ENCODE results near the gene IRX4.
"Not testable (repeated sequence)": the region's sequence is repeated elsewhere in the genome, so short reads cannot be mapped to it uniquely, and the experiment has no call there.

The IRX4 gene

GRCh38 chr5:1855075-1855474 lies 27.6 kb downstream of the IRX4 start:
- no peak for DNase-seq

- no peak for DNase-seq
These were observed 29.2 kb downstream of the IRX4 start for GRCh38 chr5:1853531-1853930.

GRCh38 chr5:1852324-1852947 lies 30.3 kb downstream of the IRX4 start:
- DNase-seq = no peak

- no peak for DNase-seq
These were observed 31.3 kb downstream of the IRX4 start for GRCh38 chr5:1851290-1851934.

- no peak for DNase-seq
These were observed 32.2 kb downstream of the IRX4 start for GRCh38 chr5:1850324-1851154.

GRCh38 chr5:1847611-1848010 lies 35.1 kb downstream of the IRX4 start:
- no peak for DNase-seq

GRCh38 chr5:1847056-1847455 lies 35.7 kb downstream of the IRX4 start:
- DNase-seq = no peak

- DNase-seq = no peak
These were observed 36.1 kb downstream of the IRX4 start for GRCh38 chr5:1846583-1846982.

GRCh38 chr5:1845696-1846095 lies 37.0 kb downstream of the IRX4 start:
- DNase-seq = no peak

- no peak for DNase-seq
These were observed 37.9 kb downstream of the IRX4 start for GRCh38 chr5:1844708-1845436.

GRCh38 chr5:1843761-1844160 lies 39.0 kb downstream of the IRX4 start:
- not testable (repeated sequence) for DNase-seq

- DNase-seq = no peak
These were observed 40.5 kb downstream of the IRX4 start for GRCh38 chr5:1842004-1842819.

- DNase-seq = no peak
These were observed 41.8 kb downstream of the IRX4 start for GRCh38 chr5:1840741-1841521.

- no peak for DNase-seq
These were observed 42.6 kb downstream of the IRX4 start for GRCh38 chr5:1840071-1840547.

GRCh38 chr5:1838013-1838412 lies 44.7 kb downstream of the IRX4 start:
- no peak for DNase-seq

GRCh38 chr5:1836891-1837880 lies 45.5 kb downstream of the IRX4 start:
- no peak for DNase-seq

GRCh38 chr5:1836176-1836890 lies 46.4 kb downstream of the IRX4 start:
- DNase-seq = no peak

GRCh38 chr5:1835431-1835830 lies 47.3 kb downstream of the IRX4 start:
- no peak for DNase-seq

GRCh38 chr5:1834721-1835429 lies 47.9 kb downstream of the IRX4 start:
- DNase-seq = no peak
